HG02678 (cell line): Measurements from ENCODE around the gene ZBTB17.
"Not testable (repeated sequence)": the region's sequence is repeated elsewhere in the genome, so short reads cannot be mapped to it uniquely, and the experiment has no call there.

ENCODE experiments used
- ATAC-seq: cut with Tn5 transposase; IDR thresholded peaks from one replicate; pipeline ENCODE4 v1.9.1; 2021; ENCODE audit warnings: mild to moderate bottlenecking, moderate library complexity; ENCODE audit not compliant: unreplicated experiment

The ZBTB17 gene

GRCh38 chr1:15975805-15976680 is at the start of gene ZBTB17:
Gene ZBTB17 (minus strand): TSS chr1:15976101. CDS start chr1:15948495, 27,606 bp downstream.
- ATAC-seq, result peak; percentile 79

GRCh38 chr1:16023050-16023653 is 47.3 kb upstream of the ZBTB17 start:
- ATAC-seq, result no peak

- ATAC-seq, result no peak
Observed at GRCh38 chr1:16022393-16022792, 46.5 kb upstream of the ZBTB17 start.

GRCh38 chr1:16021681-16022080 is 45.8 kb upstream of the ZBTB17 start, which contains the start of gene CLCNKA:
Gene CLCNKA (plus strand): TSS chr1:16022036. CDS start chr1:16022620, 584 bp downstream.
- ATAC-seq, result no peak

GRCh38 chr1:16020878-16021277 is 45.0 kb upstream of the ZBTB17 start:
- not testable (repeated sequence) for ATAC-seq

GRCh38 chr1:16020325-16020724 is 44.4 kb upstream of the ZBTB17 start:
- ATAC-seq, result no peak

GRCh38 chr1:16019644-16020277 is 43.9 kb upstream of the ZBTB17 start:
- no peak for ATAC-seq

GRCh38 chr1:16018749-16019643 is 43.1 kb upstream of the ZBTB17 start:
- no peak for ATAC-seq

GRCh38 chr1:16018308-16018707 is 42.4 kb upstream of the ZBTB17 start:
- no peak for ATAC-seq

- ATAC-seq, result no peak
Observed at GRCh38 chr1:16017461-16018303, 41.8 kb upstream of the ZBTB17 start, which contains the start of gene HSPB7. Gene HSPB7 (minus strand): TSS chr1:16018043. CDS start chr1:16017963, 80 bp downstream.

GRCh38 chr1:16017076-16017460 is 41.2 kb upstream of the ZBTB17 start:
- no peak for ATAC-seq

GRCh38 chr1:16015960-16016901 is 40.3 kb upstream of the ZBTB17 start:
- ATAC-seq, result no peak

- no peak for ATAC-seq
Observed at GRCh38 chr1:16015491-16015890, 39.6 kb upstream of the ZBTB17 start.

- ATAC-seq, result no peak
Observed at GRCh38 chr1:16014509-16015482, 38.9 kb upstream of the ZBTB17 start.

GRCh38 chr1:16013908-16014258 is 38.0 kb upstream of the ZBTB17 start:
- no peak for ATAC-seq

- no peak for ATAC-seq
Observed at GRCh38 chr1:16013220-16013907, 37.5 kb upstream of the ZBTB17 start.
